OCI-LY1 (cell line): Measurements from ENCODE around the gene L1CAM.

Experiments
- H2AFZ ChIP-seq: fragments of 200-600 bp; sonication (generic), shearing (Covaris generic); 2 replicates; pipeline ENCODE4 v1.6.0; 2014; ENCODE audit warnings: antibody characterized with exemption, mild to moderate bottlenecking, low read length
- H3F3A ChIP-seq: fragments of 200-600 bp; sonication (generic), shearing (Covaris generic); 2 replicates; pipeline ENCODE4 v1.6.0; 2014; ENCODE audit warnings: mild to moderate bottlenecking, antibody characterized with exemption, low read length, moderate library complexity; ENCODE audit not compliant: insufficient read depth
- H3K27ac ChIP-seq: fragments of 200-600 bp; sonication (generic); 2 replicates; pipeline ENCODE4 v1.5.1; 2014; ENCODE audit warnings: low read length, mixed run types, mild to moderate bottlenecking, low read depth; ENCODE audit not compliant: poor library complexity, severe bottlenecking
- H3K27me3 ChIP-seq: fragments of 200-600 bp; sonication (generic); 2 replicates; pipeline ENCODE4 v1.6.0; 2014; ENCODE audit warnings: antibody characterized with exemption, mild to moderate bottlenecking, low read length, moderate library complexity; ENCODE audit not compliant: insufficient read depth
- H3K36me3 ChIP-seq: fragments of 200-600 bp; sonication (generic); 2 replicates; pipeline ENCODE4 v1.6.1; 2014; ENCODE audit warnings: mild to moderate bottlenecking, antibody characterized with exemption, low read length, moderate library complexity, mixed read lengths; ENCODE audit not compliant: insufficient read depth
- H3K4me1 ChIP-seq: fragments of 200-600 bp; sonication (generic); 2 replicates; pipeline ENCODE4 v1.5.1; 2014; ENCODE audit warnings: mild to moderate bottlenecking, low read length, moderate library complexity; ENCODE audit not compliant: insufficient read depth, severe bottlenecking
- H3K4me2 ChIP-seq: fragments of 200-600 bp; sonication (generic), shearing (Covaris generic); 2 replicates; pipeline ENCODE4 v1.6.1; 2014; ENCODE audit warnings: low read length
- H3K4me3 ChIP-seq: fragments of 200-600 bp; sonication (generic); 2 replicates; pipeline ENCODE4 v1.5.1; 2014; ENCODE audit warnings: low read length, low read depth, mild to moderate bottlenecking, mixed read lengths; ENCODE audit not compliant: poor library complexity, severe bottlenecking
- H3K79me2 ChIP-seq: fragments of 200-600 bp; shearing (Covaris generic); 2 replicates; pipeline ENCODE4 v1.6.1; 2016; ENCODE audit warnings: mixed run types, low read length, mixed read lengths; ENCODE audit not compliant: insufficient read depth
- H3K9ac ChIP-seq: fragments of 200-600 bp; sonication (generic), shearing (Covaris generic); 2 replicates; pipeline ENCODE4 v1.6.1; 2014; ENCODE audit warnings: mild to moderate bottlenecking, low read length, mixed read lengths
- H3K9me2 ChIP-seq: fragments of 200-600 bp; sonication (generic), shearing (Covaris generic); 2 replicates; pipeline ENCODE4 v1.6.1; 2014; ENCODE audit warnings: low read depth, mild to moderate bottlenecking, low read length, mixed read lengths
- H3K9me3 ChIP-seq: fragments of 200-600 bp; shearing (Covaris generic); 2 replicates; pipeline ENCODE4 v1.6.1; 2014; ENCODE audit warnings: low read length, mixed read lengths
- H4K20me1 ChIP-seq: fragments of 200-600 bp; sonication (generic), shearing (Covaris generic); 2 replicates; pipeline ENCODE4 v1.6.0; 2016; ENCODE audit warnings: mild to moderate bottlenecking, low read length; ENCODE audit not compliant: insufficient read depth
- EZH2 ChIP-seq: fragments of 200-600 bp; sonication (generic), shearing (Covaris generic); IDR thresholded peaks from 2 replicates; pipeline ENCODE4 v1.8.0; 2017; ENCODE audit warnings: borderline replicate concordance, mixed run types, mild to moderate bottlenecking, antibody characterized with exemption, low read length, moderate library complexity, mixed read lengths
- TF ChIP-seq, protein P1 (sequence below): fragments of 200-600 bp; sonication (generic), shearing (Covaris generic); IDR thresholded peaks from 2 replicates; pipeline ENCODE4 v1.5.1; 2017; ENCODE audit warnings: mild to moderate bottlenecking, antibody characterized with exemption, low read length, moderate library complexity, mixed read lengths

Gene L1CAM

DNA sequence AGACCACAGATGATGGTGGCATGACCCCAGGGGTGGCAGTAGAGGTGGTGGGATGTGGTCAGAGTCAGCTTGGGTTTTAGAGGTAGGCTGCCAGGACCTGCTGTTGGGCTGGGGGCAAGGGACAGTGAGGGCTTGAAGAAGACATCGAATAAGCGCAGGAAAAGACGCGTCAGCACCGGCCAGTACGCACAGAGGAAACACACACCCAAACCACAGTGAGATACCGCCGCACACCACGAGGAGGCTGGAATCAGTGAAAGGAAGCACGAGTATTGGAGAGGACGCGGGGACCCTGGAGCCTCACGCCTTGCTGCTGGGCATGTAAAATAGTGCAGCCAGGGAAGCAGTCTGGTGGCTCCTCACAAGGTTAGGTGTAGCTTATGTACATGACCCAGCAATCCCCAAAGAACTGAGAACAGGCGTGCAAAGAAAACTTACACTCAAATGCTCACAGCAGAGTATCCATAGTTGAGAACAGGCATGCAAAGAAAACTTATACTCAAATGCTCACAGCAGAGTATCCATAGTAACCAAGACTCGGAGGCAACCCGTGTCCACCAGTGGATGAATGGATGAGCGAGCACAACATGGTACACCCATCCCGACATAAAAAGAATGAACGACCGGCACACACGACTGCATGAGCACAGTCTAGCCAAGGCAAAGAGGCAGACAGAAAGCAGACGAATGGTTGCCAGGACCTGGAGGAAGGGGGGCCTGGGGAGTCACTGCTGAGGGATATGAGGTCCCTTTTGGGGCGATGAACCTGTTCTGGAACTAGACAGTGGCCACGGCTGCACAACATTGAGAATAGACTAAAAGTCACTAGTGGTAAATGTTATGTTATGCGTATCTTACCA, 68.9 kb downstream of the L1CAM start:
- no peak for TF ChIP-seq EZH2
- TF ChIP-seq, protein P1, sequence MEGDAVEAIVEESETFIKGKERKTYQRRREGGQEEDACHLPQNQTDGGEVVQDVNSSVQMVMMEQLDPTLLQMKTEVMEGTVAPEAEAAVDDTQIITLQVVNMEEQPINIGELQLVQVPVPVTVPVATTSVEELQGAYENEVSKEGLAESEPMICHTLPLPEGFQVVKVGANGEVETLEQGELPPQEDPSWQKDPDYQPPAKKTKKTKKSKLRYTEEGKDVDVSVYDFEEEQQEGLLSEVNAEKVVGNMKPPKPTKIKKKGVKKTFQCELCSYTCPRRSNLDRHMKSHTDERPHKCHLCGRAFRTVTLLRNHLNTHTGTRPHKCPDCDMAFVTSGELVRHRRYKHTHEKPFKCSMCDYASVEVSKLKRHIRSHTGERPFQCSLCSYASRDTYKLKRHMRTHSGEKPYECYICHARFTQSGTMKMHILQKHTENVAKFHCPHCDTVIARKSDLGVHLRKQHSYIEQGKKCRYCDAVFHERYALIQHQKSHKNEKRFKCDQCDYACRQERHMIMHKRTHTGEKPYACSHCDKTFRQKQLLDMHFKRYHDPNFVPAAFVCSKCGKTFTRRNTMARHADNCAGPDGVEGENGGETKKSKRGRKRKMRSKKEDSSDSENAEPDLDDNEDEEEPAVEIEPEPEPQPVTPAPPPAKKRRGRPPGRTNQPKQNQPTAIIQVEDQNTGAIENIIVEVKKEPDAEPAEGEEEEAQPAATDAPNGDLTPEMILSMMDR = no peak
- Histone ChIP-seq H3K9me3 (no peaks in the 10 kb centered on the region), H3F3A (no peaks in the 10 kb centered on the region), H4K20me1 (no peaks in the 10 kb centered on the region), H3K36me3 (no peaks in the 10 kb centered on the region), H3K79me2 (no peaks in the 10 kb centered on the region), H3K4me1 (no peaks in the 10 kb centered on the region), H3K4me2 (no peak overlapping the region), H3K9ac (no peak overlapping the region), H2AFZ (no peak overlapping the region), H3K9me2 (no peaks in the 10 kb centered on the region), H3K27ac (no peak overlapping the region), H3K4me3 (no peak overlapping the region), H3K27me3 (no peaks in the 10 kb centered on the region)

DNA sequence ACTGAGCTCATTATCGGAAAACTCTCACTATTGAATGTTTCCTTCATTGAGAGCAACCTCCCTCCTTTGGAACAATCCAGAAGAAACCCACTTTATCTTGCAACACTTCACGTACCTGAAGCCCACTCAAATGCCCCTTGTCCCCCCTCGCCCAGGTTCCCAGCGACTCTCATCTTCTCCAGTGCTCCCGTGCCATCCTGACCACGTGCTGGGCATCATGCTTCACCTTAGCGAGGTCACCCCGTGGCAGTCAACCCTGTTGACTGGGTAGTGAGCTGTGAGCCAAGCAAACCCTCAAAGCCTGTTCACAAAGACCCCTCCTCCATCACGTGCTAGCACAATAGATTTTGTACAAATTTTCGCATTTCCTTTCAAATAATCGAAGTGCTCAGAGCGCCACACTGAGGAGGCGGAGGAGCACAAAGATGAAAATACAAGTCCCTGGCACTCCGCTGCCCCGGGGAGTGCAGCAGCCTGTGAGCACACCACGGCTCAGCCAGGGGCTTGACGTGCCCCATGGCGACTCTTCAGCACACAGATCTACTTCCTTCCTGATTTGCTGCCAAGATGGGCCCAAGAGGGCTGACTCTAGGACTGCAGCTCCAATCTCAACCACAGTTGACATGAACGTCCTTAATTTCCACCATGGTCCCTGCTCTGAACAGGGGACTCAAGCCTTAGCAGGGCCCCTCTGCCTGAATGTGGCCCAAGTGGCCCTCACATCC, 71.2 kb downstream of the L1CAM start:
- Histone ChIP-seq H3K4me2 (no peak overlapping the region), H3K79me2 (no peaks in the 10 kb centered on the region), H2AFZ (no peak overlapping the region), H4K20me1 (no peaks in the 10 kb centered on the region), H3K9me3 (no peaks in the 10 kb centered on the region), H3K27ac (no peak overlapping the region), H3K27me3 (no peaks in the 10 kb centered on the region), H3F3A (no peaks in the 10 kb centered on the region), H3K9me2 (no peaks in the 10 kb centered on the region), H3K4me1 (no peaks in the 10 kb centered on the region), H3K4me3 (no peak overlapping the region), H3K36me3 (no peaks in the 10 kb centered on the region), H3K9ac (no peak overlapping the region)
- TF ChIP-seq, protein P1 = no peak
- no peak for TF ChIP-seq EZH2

DNA sequence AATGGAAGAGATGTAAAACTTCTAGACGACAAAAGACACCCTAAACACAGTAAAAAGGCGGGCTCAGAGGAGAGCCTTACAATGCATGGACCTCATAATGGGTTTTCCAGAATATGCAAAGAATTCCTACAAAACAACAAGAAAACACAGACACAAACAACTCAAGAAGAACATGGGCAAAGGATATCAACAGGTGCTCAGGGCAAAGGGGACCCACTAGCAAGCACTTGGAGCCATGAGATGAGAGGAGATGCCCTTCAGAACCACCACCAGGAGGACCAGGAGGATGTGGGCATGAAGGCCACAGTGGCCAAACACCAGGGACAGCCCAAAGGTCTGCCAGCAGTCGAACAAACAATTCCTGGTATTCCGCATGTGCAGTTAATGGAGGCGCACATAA, 72.8 kb downstream of the L1CAM start:
- H3K27ac ChIP-seq = no peak overlapping the region
- no peaks in the 10 kb centered on the region for H3K27me3 ChIP-seq
- no peaks in the 10 kb centered on the region for H3K79me2 ChIP-seq
- H3K4me1 ChIP-seq = no peaks in the 10 kb centered on the region
- H3K4me3 ChIP-seq = no peak overlapping the region
- H3K9me2 ChIP-seq = no peaks in the 10 kb centered on the region
- no peaks in the 10 kb centered on the region for H3K36me3 ChIP-seq
- no peaks in the 10 kb centered on the region for H4K20me1 ChIP-seq
- no peak overlapping the region for H3K9ac ChIP-seq
- H3K4me2 ChIP-seq = no peak overlapping the region
- TF ChIP-seq, protein P1 = no peak
- no peak for TF ChIP-seq EZH2
- H3F3A ChIP-seq = no peaks in the 10 kb centered on the region
- no peak overlapping the region for H2AFZ ChIP-seq
- H3K9me3 ChIP-seq = no peaks in the 10 kb centered on the region
